GM18951 (cell line): ENCODE results near the gene COL11A1.
"Not testable (repeated sequence)": the region's sequence is repeated elsewhere in the genome, so short reads cannot be mapped to it uniquely, and the experiment has no call there.

Experiments used
- POLR2A ChIP-seq: IDR thresholded peaks from 4 replicates; pipeline ENCODE4 v1.6.1; 2011; ENCODE audit warnings: mild to moderate bottlenecking; ENCODE audit not compliant: insufficient read length, insufficient read depth; ENCODE audit errors: extremely low read depth
- in situ Hi-C: fragments of 300-500 bp; cut with MboI; formaldehyde crosslinking; loops from one replicate; pipeline ENCODE4 v1.12.0; 2022; ENCODE audit warnings: low sequenced_read_pairs, mixed read lengths, inconsistent platforms; ENCODE audit not compliant: unreplicated experiment

The COL11A1 gene

DNA sequence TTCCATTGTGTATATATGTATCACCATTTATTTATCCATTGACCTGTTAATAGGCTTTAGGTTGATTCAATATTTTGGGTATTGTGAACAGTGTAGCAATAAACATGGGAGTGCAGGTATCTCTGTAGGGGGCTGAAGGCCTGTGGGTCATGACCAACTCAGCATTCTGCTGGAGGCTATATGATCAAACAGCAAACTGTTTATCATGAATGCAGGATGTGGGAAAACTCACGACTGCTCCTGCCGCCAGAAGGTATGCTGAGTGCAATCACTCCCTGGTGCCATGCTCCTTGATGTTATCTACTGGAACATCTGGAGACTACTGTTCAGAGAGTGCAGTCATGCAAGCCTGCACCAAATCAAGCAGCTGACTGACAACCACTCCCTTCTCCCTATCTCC, 275.2 kb downstream of the COL11A1 start:
- no peak for TF ChIP-seq POLR2A
- in situ Hi-C loops, result no loop called here

GRCh38 chr1:102826706-102827105, 281.6 kb downstream of the COL11A1 start:
- in situ Hi-C loops, result not testable (repeated sequence)
